NCI-H2107 treated with DMSO at 0.1 percent for 48 hours (cell line): ENCODE results near the gene SLC28A3.

Experiments used
- DNase-seq: peaks from one replicate; lab custom pipeline; 2025; ENCODE audit not compliant: unreplicated experiment; lab: John Stamatoyannopoulos, UW

The SLC28A3 gene

GRCh38 chr9:84300271-84300670 lies 40.3 kb downstream of the SLC28A3 start:
- no peak for DNase-seq

- DNase-seq, result no peak
Observed at GRCh38 chr9:84297162-84297821, 43.3 kb downstream of the SLC28A3 start.

GRCh38 chr9:84296146-84296843 lies 44.3 kb downstream of the SLC28A3 start:
- DNase-seq, result no peak

- DNase-seq, result no peak
Observed at GRCh38 chr9:84294241-84294950, 46.2 kb downstream of the SLC28A3 start.

GRCh38 chr9:84293001-84293798 lies 47.4 kb downstream of the SLC28A3 start:
- no peak for DNase-seq

- DNase-seq, result no peak
Observed at GRCh38 chr9:84285381-84285780, 55.2 kb downstream of the SLC28A3 start.

- no peak for DNase-seq
Observed at GRCh38 chr9:84283946-84284345, 56.6 kb downstream of the SLC28A3 start.

- no peak for DNase-seq
Observed at GRCh38 chr9:84278130-84278529, 62.4 kb downstream of the SLC28A3 start.

- DNase-seq, result no peak
Observed at GRCh38 chr9:84277646-84278045, 62.9 kb downstream of the SLC28A3 start.

GRCh38 chr9:84276741-84277140 lies 63.8 kb downstream of the SLC28A3 start:
- DNase-seq, result no peak

- DNase-seq, result no peak
Observed at GRCh38 chr9:84271921-84272556, 68.5 kb downstream of the SLC28A3 start.

- no peak for DNase-seq
Observed at GRCh38 chr9:84271531-84271900, 69.0 kb downstream of the SLC28A3 start.

GRCh38 chr9:84270847-84271530 lies 69.6 kb downstream of the SLC28A3 start:
- no peak for DNase-seq

- peak; percentile 32 for DNase-seq
Observed at GRCh38 chr9:84266087-84266561, 74.4 kb downstream of the SLC28A3 start.

- no peak for DNase-seq
Observed at GRCh38 chr9:84264307-84265029, 76.1 kb downstream of the SLC28A3 start.

GRCh38 chr9:84261070-84261746 lies 79.3 kb downstream of the SLC28A3 start:
- peak; percentile 72 for DNase-seq

- no peak for DNase-seq
Observed at GRCh38 chr9:84258371-84258770, 82.2 kb downstream of the SLC28A3 start.

- DNase-seq, result no peak
Observed at GRCh38 chr9:84255696-84256095, 84.9 kb downstream of the SLC28A3 start.

- DNase-seq, result no peak
Observed at GRCh38 chr9:84254972-84255371, 85.6 kb downstream of the SLC28A3 start.
